Transverse colon (tissue), 4 donors: ENCODE results near the gene MAOA. TPM values are rescaled to one million over a fixed set of nuclear protein-coding genes. Genes with fewer than 3 reads are reported as not detected.

Experiments used
- DNase-seq: peaks from one replicate; pipeline ENCODE4 v3.0.0-alpha.2; 2019
- H3K27ac ChIP-seq, 4 donors: fragments of 200-600 bp; sonication (generic); 2 replicates each; pipeline ENCODE4 v1.5.1; 2016 to 2018; ENCODE audit warnings: inconsistent platforms in 4 of 4
- H3K27me3 ChIP-seq: fragments of 200-600 bp; sonication (generic); 2 replicates; pipeline ENCODE4 v1.5.1; 2017; ENCODE audit warnings: inconsistent platforms
- H3K36me3 ChIP-seq, 4 donors: fragments of 200-600 bp; sonication (generic); 2 replicates each; pipeline ENCODE4 v1.5.1; 2017 to 2019; ENCODE audit warnings: inconsistent platforms in 4 of 4
- H3K4me1 ChIP-seq, 4 donors: fragments of 200-600 bp; sonication (generic); 2 replicates each; pipeline ENCODE4 v1.5.1; 2017 to 2020; ENCODE audit warnings: inconsistent platforms in 4 of 4
- H3K4me3 ChIP-seq, 4 donors: fragments of 200-600 bp; sonication (generic); 1 replicate in 1 of 4; 2 replicates in 3 of 4; pipeline versions ENCODE4 v1.5.1 to v1.6.1; 2017 to 2019; ENCODE audit warnings: inconsistent platforms in 4 of 4
- H3K9me3 ChIP-seq, 2 donors: fragments of 200-600 bp; sonication (generic); 2 replicates each; pipeline ENCODE4 v1.5.1; 2017 to 2019; ENCODE audit warnings: inconsistent platforms in 2 of 2
- EP300 ChIP-seq: sonication (generic); formaldehyde crosslinking; IDR thresholded peaks from one replicate; pipeline ENCODE4 v1.6.1; 2017; ENCODE audit warnings: antibody characterized with exemption, low read depth
- POLR2A ChIP-seq: fragments of 450-650 bp; IDR thresholded peaks from one replicate; pipeline ENCODE4 v1.6.1; 2016; ENCODE audit warnings: antibody characterized with exemption, mild to moderate bottlenecking, moderate library complexity
- POLR2AphosphoS5 ChIP-seq, 3 donors: sonication (generic); formaldehyde crosslinking; IDR thresholded peaks; one replicate each; pipeline ENCODE4 v1.6.1; 2016; ENCODE audit warnings: antibody characterized with exemption in 3 of 3
- WGBS, 2 donors: methylation state at CpG; one replicate each; pipeline ENCODE4 v1.1.5; 2018; ENCODE audit warnings: low coverage in 1 of 2; 5-methylcytosine and 5-hydroxymethylcytosine counted together
- in situ Hi-C, 4 donors: fragments of 200-750 bp; cut with MboI; loops; one replicate each; pipeline versions ENCODE4 v1.15.0 to v1.15.1; 2017; ENCODE audit warnings: low sequenced_read_pairs in 3 of 4, low pct_ligation_motif_present in 1 of 4, low pct_unique_long_range_greater_than_20kb in 1 of 4
- intact Hi-C: fragments of 100-400 bp; cut with DNase I; formaldehyde crosslinking; loops from one replicate; pipeline ENCODE4 v1.15.1; 2023; ENCODE audit warnings: low total_unique reads
- total RNA-seq, 4 donors: library from RNA; depleted of rRNA; stranded (reverse); fragments of >200 nt; gene quantifications; one replicate each; pipeline ENCODE4 v1.1.0, GENCODE V29; 2016
- TF ChIP-seq, protein P1 (sequence below), 5 experiments: fragments of 200-600 bp in 3 of 5; fragments of 450-650 bp in 2 of 5; sonication (generic) in 3 of 5; IDR thresholded peaks; 1 replicate in 2 of 5; 2 replicates in 3 of 5; pipeline ENCODE4 v1.5.1; 2016 to 2017; ENCODE audit warnings: antibody characterized with exemption in 5 of 5, inconsistent platforms in 3 of 5, mild to moderate bottlenecking in 2 of 5, moderate library complexity in 1 of 5

Gene MAOA
- total RNA-seq, 4 donors from 2014 or later = 104 to 425 (median 289) TPM

DNA sequence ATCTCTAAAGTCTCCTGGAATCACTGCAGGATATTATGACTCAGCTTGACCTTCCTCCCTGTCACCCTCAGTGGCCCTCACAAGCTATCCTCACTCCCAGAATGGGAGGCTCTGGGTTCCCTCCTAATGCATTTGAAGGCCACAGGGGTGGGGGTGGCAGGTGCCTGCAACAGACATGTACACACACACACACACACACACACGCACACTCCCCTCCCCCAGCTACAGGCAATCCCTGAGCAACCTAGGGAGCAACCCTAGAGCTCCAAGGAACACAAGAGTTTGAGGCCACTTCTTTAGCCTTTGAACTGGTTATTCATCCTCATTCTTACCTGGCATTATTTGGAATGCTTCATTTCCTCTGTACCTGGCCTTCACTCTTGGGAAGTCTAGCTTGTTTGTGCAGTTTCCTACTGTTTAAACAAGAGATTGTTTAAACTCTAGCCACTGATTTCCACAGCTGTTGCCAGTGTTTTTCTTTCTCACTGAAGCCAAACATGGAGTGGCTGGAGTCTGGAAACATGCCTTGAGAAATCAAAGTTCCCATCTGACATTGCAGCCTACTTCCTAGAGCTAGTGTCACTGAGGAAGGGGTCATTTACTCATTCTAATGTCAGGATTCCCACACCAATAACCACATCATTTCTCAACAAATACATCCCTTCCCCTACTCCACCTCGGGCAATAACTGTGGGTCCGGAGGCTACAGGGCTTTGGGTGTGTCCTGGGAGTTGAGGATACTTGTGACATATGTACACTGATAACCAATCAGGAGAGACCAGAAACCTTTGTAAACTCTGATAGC lies 37.7 kb downstream of the MAOA start:
- peak overlapping the region; percentile 32 to 64 (median 56) for H3K27ac ChIP-seq
- intact Hi-C loops = loop anchor here (5.0 kb wide), 1 partner anchor 37 kb away; the partner anchor contains the start of gene MAOA
- H3K4me1 ChIP-seq = peaks cover 0 to 22% (median 9%) of the 10 kb centered on the region in 4 donors
- H3K36me3 ChIP-seq = no peaks in the 10 kb centered on the region
- TF ChIP-seq EP300 (no peak), POLR2AphosphoS5 (IDR thresholded peaks at IDR 0.05) (no peak), POLR2A (no peak)
- TF ChIP-seq, protein P1, sequence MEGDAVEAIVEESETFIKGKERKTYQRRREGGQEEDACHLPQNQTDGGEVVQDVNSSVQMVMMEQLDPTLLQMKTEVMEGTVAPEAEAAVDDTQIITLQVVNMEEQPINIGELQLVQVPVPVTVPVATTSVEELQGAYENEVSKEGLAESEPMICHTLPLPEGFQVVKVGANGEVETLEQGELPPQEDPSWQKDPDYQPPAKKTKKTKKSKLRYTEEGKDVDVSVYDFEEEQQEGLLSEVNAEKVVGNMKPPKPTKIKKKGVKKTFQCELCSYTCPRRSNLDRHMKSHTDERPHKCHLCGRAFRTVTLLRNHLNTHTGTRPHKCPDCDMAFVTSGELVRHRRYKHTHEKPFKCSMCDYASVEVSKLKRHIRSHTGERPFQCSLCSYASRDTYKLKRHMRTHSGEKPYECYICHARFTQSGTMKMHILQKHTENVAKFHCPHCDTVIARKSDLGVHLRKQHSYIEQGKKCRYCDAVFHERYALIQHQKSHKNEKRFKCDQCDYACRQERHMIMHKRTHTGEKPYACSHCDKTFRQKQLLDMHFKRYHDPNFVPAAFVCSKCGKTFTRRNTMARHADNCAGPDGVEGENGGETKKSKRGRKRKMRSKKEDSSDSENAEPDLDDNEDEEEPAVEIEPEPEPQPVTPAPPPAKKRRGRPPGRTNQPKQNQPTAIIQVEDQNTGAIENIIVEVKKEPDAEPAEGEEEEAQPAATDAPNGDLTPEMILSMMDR (IDR thresholded peaks at IDR 0.05) = no peak
- no peak overlapping the region for H3K4me3 ChIP-seq
- H3K9me3 ChIP-seq = no peaks in the 10 kb centered on the region
- WGBS, 2 donors = 33% methylated on average over 3 of the region's 3 CpGs; no CpG with 5 or more reads in 1 of the 2 donors
- in situ Hi-C loops = no loop called here
- H3K27me3 ChIP-seq = no peaks in the 10 kb centered on the region
- no peak for DNase-seq

DNA sequence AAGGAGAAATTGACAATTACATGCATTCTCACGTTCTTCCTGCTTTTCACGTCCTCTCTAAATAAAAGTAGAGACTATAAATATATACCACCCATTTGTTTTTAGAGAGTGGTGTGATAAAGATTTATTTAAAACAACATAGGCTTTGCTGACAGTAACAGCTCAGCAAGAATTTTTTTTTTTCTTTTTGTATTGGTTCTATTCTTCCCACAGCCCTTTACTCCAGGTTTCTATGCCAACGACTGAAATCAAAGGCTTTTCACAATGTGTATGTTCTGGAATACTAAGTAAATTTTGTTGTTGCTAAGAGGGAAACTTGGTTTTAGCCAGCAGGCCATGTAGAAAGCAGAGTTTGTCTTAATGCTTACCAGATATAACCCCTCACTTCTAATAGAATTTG lies 43.4 kb downstream of the MAOA start:
- H3K9me3 ChIP-seq = no peaks in the 10 kb centered on the region
- peaks cover 0 to 42% (median 17%) of the 10 kb centered on the region in 4 donors for H3K4me1 ChIP-seq
- H3K4me3 ChIP-seq = no peak overlapping the region
- peak overlapping the region in 1 of 4 donors; percentile 79 for H3K27ac ChIP-seq
- in situ Hi-C loops = no loop called here
- no peak for DNase-seq
- no peaks in the 10 kb centered on the region for H3K27me3 ChIP-seq
- no peaks in the 10 kb centered on the region for H3K36me3 ChIP-seq
- intact Hi-C loops = no loop called here
- TF ChIP-seq EP300 (no peak), POLR2AphosphoS5 (IDR thresholded peaks at IDR 0.05) (no peak)
- TF ChIP-seq, protein P1 (IDR thresholded peaks at IDR 0.05) = no peak
- WGBS, 2 donors = 52 to 55% methylated on average over 2 to 3 of the region's 3 CpGs

DNA sequence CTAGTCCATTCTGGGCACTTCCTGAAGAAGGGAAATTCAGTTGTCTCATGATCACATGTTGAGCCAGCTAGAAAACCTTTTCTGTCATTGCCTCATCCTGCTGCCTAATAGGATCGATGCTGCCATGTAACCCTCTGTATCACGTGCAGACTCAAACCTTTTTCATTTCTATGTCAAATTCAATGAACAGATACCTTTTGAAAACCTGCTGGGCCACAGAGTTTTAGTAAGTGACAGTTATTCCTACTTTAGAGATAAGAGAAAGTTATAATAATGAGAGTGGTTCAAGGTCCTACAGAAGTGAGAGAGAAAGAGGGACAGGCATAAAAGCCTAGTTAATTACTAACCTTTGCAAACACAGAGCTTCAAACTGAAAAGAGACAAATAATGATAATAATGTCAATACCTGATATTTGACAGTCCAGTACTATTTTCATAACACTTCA lies 46.0 kb downstream of the MAOA start:
- H3K4me1 ChIP-seq = peaks cover 0 to 46% (median 17%) of the 10 kb centered on the region in 4 donors
- in situ Hi-C loops = no loop called here

DNA sequence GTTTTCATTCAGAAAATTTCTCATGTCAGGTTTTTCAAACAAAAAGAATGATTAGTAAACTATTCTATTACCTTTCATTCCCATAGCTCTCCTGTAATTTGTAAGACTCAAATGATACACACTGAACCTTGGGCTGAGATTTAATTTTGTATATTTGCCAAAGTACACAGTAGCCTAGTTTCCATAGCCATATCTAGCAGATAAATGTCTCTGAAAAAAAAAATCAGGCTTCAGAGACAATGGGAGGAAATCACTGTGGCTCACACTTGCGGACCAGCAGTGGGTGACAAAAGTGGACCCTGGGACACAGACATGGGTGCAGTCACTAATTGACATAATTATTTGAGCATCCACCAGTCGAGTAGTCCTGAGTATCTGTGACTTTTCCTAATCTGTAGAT lies 46.6 kb downstream of the MAOA start:
- Histone ChIP-seq H3K36me3 (no peaks in the 10 kb centered on the region), H3K9me3 (no peaks in the 10 kb centered on the region), H3K4me3 (no peak overlapping the region), H3K27me3 (no peaks in the 10 kb centered on the region), H3K27ac (peak overlapping the region; percentile 65 to 79 (median 70)), H3K4me1 (peaks cover 0 to 51% (median 23%) of the 10 kb centered on the region in 4 donors)
- WGBS, 2 donors = 48% methylated on average over 2 of the region's 2 CpGs; no CpG with 5 or more reads in 1 of the 2 donors
- intact Hi-C loops = no loop called here
- DNase-seq = no peak
- no peak for TF ChIP-seq POLR2AphosphoS5 (IDR thresholded peaks at IDR 0.05)
- no peak for TF ChIP-seq POLR2A
- TF ChIP-seq, protein P1 (IDR thresholded peaks at IDR 0.05) = no peak
- TF ChIP-seq EP300 = no peak
- in situ Hi-C loops = no loop called here

More for the DNA sequence above, 46.0 kb downstream of the MAOA start:
- Histone ChIP-seq H3K9me3 (no peaks in the 10 kb centered on the region), H3K27me3 (no peaks in the 10 kb centered on the region), H3K27ac (peak overlapping the region; percentile 65 to 79 (median 70)), H3K36me3 (no peaks in the 10 kb centered on the region), H3K4me3 (no peak overlapping the region)
- intact Hi-C loops = no loop called here
- TF ChIP-seq POLR2A (no peak), POLR2AphosphoS5 (IDR thresholded peaks at IDR 0.05) (no peak), EP300 (no peak)
- TF ChIP-seq, protein P1 (IDR thresholded peaks at IDR 0.05) = no peak
- DNase-seq = no peak
- 55% methylated on average over 2 of the region's 2 CpGs; no CpG with 5 or more reads in 1 of the 2 donors for WGBS, 2 donors
